HEK293 (cell line): Measurements from ENCODE around the gene AFG1L.
A peak's percentile ranks its signal among the peaks of the same experiment; 100 is the strongest.

ENCODE experiments used
- BCL11A ChIP-seq: fragments of 450-650 bp; formaldehyde crosslinking; IDR thresholded peaks from 2 replicates; pipeline ENCODE4 v1.5.1; 2016; ENCODE audit warnings: low read depth, missing biosample characterization, missing genetic modification characterization
- BCL11B ChIP-seq: fragments of 450-650 bp; formaldehyde crosslinking; IDR thresholded peaks from 2 replicates; pipeline ENCODE4 v1.5.1; 2016; ENCODE audit warnings: low read depth, missing biosample characterization, missing genetic modification characterization
- GLIS1 ChIP-seq: fragments of 450-650 bp; formaldehyde crosslinking; IDR thresholded peaks from 2 replicates; pipeline ENCODE4 v1.5.1; 2016; ENCODE audit warnings: missing biosample characterization, missing genetic modification characterization
- KLF9 ChIP-seq: fragments of 450-650 bp; formaldehyde crosslinking; IDR thresholded peaks from 2 replicates; pipeline ENCODE4 v1.5.1; 2016; ENCODE audit warnings: missing biosample characterization, missing genetic modification characterization, low read depth
- OSR2 ChIP-seq: fragments of 450-650 bp; formaldehyde crosslinking; IDR thresholded peaks from 2 replicates; pipeline ENCODE4 v1.5.1; 2016; ENCODE audit warnings: missing biosample characterization, missing genetic modification characterization
- YY1 ChIP-seq: fragments of 450-650 bp; formaldehyde crosslinking; IDR thresholded peaks from 2 replicates; pipeline ENCODE4 v1.5.1; 2018; ENCODE audit warnings: missing biosample characterization, missing genetic modification characterization
- ZBTB8A ChIP-seq: fragments of 450-650 bp; formaldehyde crosslinking; IDR thresholded peaks from 2 replicates; pipeline ENCODE4 v1.5.1; 2016; ENCODE audit warnings: missing biosample characterization, missing genetic modification characterization
- ZFP3 ChIP-seq: fragments of 450-650 bp; formaldehyde crosslinking; IDR thresholded peaks from 2 replicates; pipeline ENCODE4 v1.5.1; 2016; ENCODE audit warnings: low read depth, missing biosample characterization, missing genetic modification characterization
- ZFP41 ChIP-seq: fragments of 450-650 bp; formaldehyde crosslinking; IDR thresholded peaks from 2 replicates; pipeline ENCODE4 v1.5.1; 2016; ENCODE audit warnings: missing biosample characterization, missing genetic modification characterization, borderline replicate concordance
- ZFP69B ChIP-seq: fragments of 450-650 bp; formaldehyde crosslinking; IDR thresholded peaks from 2 replicates; pipeline ENCODE4 v1.5.1; 2016; ENCODE audit warnings: missing biosample characterization, missing genetic modification characterization
- ZNF10 ChIP-seq: fragments of 450-650 bp; formaldehyde crosslinking; IDR thresholded peaks from 2 replicates; pipeline ENCODE4 v1.5.1; 2017; ENCODE audit warnings: missing biosample characterization, missing genetic modification characterization
- ZNF114 ChIP-seq: fragments of 450-650 bp; formaldehyde crosslinking; IDR thresholded peaks from 2 replicates; pipeline ENCODE4 v1.5.0; 2017; ENCODE audit warnings: missing biosample characterization, missing genetic modification characterization
- ZNF132 ChIP-seq: fragments of 450-650 bp; formaldehyde crosslinking; IDR thresholded peaks from 2 replicates; pipeline ENCODE4 v1.5.1; 2017; ENCODE audit warnings: missing biosample characterization, missing genetic modification characterization, borderline replicate concordance
- ZNF19 ChIP-seq: fragments of 450-650 bp; formaldehyde crosslinking; IDR thresholded peaks from 2 replicates; pipeline ENCODE4; 2016; ENCODE audit warnings: missing biosample characterization, missing genetic modification characterization, low read depth
- ZNF239 ChIP-seq: fragments of 450-650 bp; formaldehyde crosslinking; IDR thresholded peaks from 2 replicates; pipeline ENCODE4 v1.5.1; 2016; ENCODE audit warnings: missing biosample characterization, missing genetic modification characterization
- ZNF266 ChIP-seq: fragments of 450-650 bp; formaldehyde crosslinking; IDR thresholded peaks from 2 replicates; pipeline ENCODE4 v1.5.1; 2016; ENCODE audit warnings: missing biosample characterization, missing genetic modification characterization, low read depth
- ZNF274 ChIP-seq, 2 experiments: fragments of 200-500 bp in 1 of 2; fragments of 450-650 bp in 1 of 2; sonication (Bioruptor generic) in 1 of 2; formaldehyde crosslinking in 1 of 2; IDR thresholded peaks; 2 replicates each; pipeline versions ENCODE4 v1.5.1 to v1.6.1; 2014 to 2016; ENCODE audit warnings: borderline replicate concordance in 1 of 2, inconsistent platforms in 1 of 2, low read length in 1 of 2, missing biosample characterization in 1 of 2, missing genetic modification characterization in 1 of 2
- ZNF335 ChIP-seq: fragments of 450-650 bp; formaldehyde crosslinking; conservative IDR thresholded peaks from 2 replicates; pipeline ENCODE4 v1.5.1; 2016; ENCODE audit warnings: missing biosample characterization, missing genetic modification characterization
- ZNF394 ChIP-seq: fragments of 450-650 bp; formaldehyde crosslinking; IDR thresholded peaks from 2 replicates; pipeline ENCODE4 v1.5.1; 2016; ENCODE audit warnings: missing biosample characterization, missing genetic modification characterization, mild to moderate bottlenecking, moderate library complexity, borderline replicate concordance
- ZNF404 ChIP-seq: fragments of 450-650 bp; formaldehyde crosslinking; IDR thresholded peaks from 2 replicates; pipeline ENCODE4 v1.5.1; 2017; ENCODE audit warnings: missing biosample characterization, missing genetic modification characterization
- ZNF510 ChIP-seq: fragments of 450-650 bp; formaldehyde crosslinking; IDR thresholded peaks from 2 replicates; pipeline ENCODE4 v1.5.1; 2018; ENCODE audit warnings: mild to moderate bottlenecking, missing genetic modification characterization, missing biosample characterization; ENCODE audit not compliant: insufficient replicate concordance
- ZNF571 ChIP-seq: fragments of 450-650 bp; formaldehyde crosslinking; IDR thresholded peaks from 2 replicates; pipeline ENCODE4 v1.5.0; 2017; ENCODE audit warnings: missing biosample characterization, missing genetic modification characterization
- ZNF585B ChIP-seq: fragments of 450-650 bp; formaldehyde crosslinking; IDR thresholded peaks from 2 replicates; pipeline ENCODE4 v1.5.1; 2016; ENCODE audit warnings: missing biosample characterization, missing genetic modification characterization
- ZNF654 ChIP-seq: fragments of 450-650 bp; formaldehyde crosslinking; IDR thresholded peaks from 2 replicates; pipeline ENCODE4 v1.5.1; 2016; ENCODE audit warnings: low read depth, missing biosample characterization, missing genetic modification characterization
- ZNF777 ChIP-seq: fragments of 450-650 bp; formaldehyde crosslinking; IDR thresholded peaks from 2 replicates; pipeline ENCODE4 v1.5.1; 2017; ENCODE audit warnings: missing biosample characterization, missing genetic modification characterization, borderline replicate concordance
- TF ChIP-seq, protein P1 (sequence below): fragments of 450-650 bp; formaldehyde crosslinking; IDR thresholded peaks from 2 replicates; pipeline ENCODE4 v1.5.1; 2017; ENCODE audit warnings: missing biosample characterization, missing genetic modification characterization
- TF ChIP-seq, protein P2 (sequence below): fragments of 450-650 bp; formaldehyde crosslinking; IDR thresholded peaks from 2 replicates; pipeline ENCODE4 v1.5.1; 2016; ENCODE audit warnings: missing biosample characterization, missing genetic modification characterization
- TF ChIP-seq, protein P3 (sequence below): fragments of 450-650 bp; formaldehyde crosslinking; IDR thresholded peaks from 2 replicates; pipeline ENCODE4 v1.5.1; 2016; ENCODE audit warnings: missing biosample characterization, missing genetic modification characterization
- TF ChIP-seq, protein P4 (sequence below): fragments of 450-650 bp; formaldehyde crosslinking; IDR thresholded peaks from 2 replicates; pipeline ENCODE4 v1.5.1; 2017; ENCODE audit warnings: missing biosample characterization, missing genetic modification characterization
- TF ChIP-seq, protein P5 (sequence below): fragments of 450-650 bp; formaldehyde crosslinking; IDR thresholded peaks from 2 replicates; pipeline ENCODE4 v1.5.1; 2016; ENCODE audit warnings: missing biosample characterization, missing genetic modification characterization
- TF ChIP-seq, protein P6 (sequence below): fragments of 450-650 bp; formaldehyde crosslinking; IDR thresholded peaks from 2 replicates; pipeline ENCODE4 v1.5.1; 2017; ENCODE audit warnings: missing biosample characterization, missing genetic modification characterization

AFG1L gene

DNA sequence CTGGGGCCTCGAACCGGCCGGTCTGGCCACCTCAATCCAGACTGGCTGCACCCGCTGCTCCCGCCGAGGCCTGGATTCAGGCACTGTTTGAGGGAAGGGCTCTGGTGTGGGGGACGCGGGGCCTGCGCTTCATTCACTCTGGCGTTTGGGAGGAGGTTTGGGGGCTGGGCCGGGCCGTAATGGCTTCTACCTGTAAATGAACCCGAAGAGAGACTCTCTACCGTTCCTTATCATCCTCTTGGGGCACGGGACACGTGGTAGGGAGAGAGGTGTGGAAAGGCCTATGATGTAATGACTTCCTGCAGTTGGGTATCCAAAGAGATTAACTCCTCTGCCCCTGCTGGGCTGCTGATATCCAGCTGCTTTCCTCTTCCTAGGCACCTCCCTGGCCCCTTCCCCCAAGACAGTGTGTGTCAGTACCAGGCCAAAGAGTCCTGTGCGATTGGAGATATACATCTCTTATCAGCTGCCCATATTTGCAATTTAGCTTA lies 267.7 kb downstream of the AFG1L start (continued):
- TF ChIP-seq, protein P1, sequence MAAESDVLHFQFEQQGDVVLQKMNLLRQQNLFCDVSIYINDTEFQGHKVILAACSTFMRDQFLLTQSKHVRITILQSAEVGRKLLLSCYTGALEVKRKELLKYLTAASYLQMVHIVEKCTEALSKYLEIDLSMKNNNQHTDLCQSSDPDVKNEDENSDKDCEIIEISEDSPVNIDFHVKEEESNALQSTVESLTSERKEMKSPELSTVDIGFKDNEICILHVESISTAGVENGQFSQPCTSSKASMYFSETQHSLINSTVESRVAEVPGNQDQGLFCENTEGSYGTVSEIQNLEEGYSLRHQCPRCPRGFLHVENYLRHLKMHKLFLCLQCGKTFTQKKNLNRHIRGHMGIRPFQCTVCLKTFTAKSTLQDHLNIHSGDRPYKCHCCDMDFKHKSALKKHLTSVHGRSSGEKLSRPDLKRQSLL (tag by site-specific recombination) = 0 out of 2 replicates have a peak, but pooled peaks have one; percentile 9
- TF ChIP-seq ZNF654 (tag by site-specific recombination) (no peak), ZNF274 (IDR thresholded peaks at IDR 0.05; ENCODE audit: low read length) (no peak), ZNF274 (tag by site-specific recombination; IDR thresholded peaks at IDR 0.05; ENCODE audit: borderline replicate concordance) (no peak), ZNF510 (no peak), ZNF10 (tag by site-specific recombination) (peak; percentile 74), ZNF132 (tag by site-specific recombination) (no peak), ZFP69B (peak; percentile 80), ZNF114 (no peak), ZNF777 (no peak), GLIS1 (tag by site-specific recombination) (peak; percentile 60), BCL11A (0 out of 2 replicates have a peak, but pooled peaks have one; percentile 25), YY1 (tag by site-specific recombination) (peak; percentile 45; the same call in 1 of the 2 replicates), ZFP41 (tag by site-specific recombination) (no peak), ZNF266 (no peak), ZNF335 (peak; percentile 86), ZNF239 (tag by site-specific recombination) (no peak), ZBTB8A (peak; percentile 95), ZNF585B (tag by site-specific recombination) (no peak), KLF9 (tag by site-specific recombination) (peak; percentile 54; the same call in 1 of the 2 replicates), ZNF404 (tag by site-specific recombination) (no peak), ZNF394 (tag by site-specific recombination) (peak; percentile 80), ZNF19 (tag by site-specific recombination) (no peak), ZFP3 (tag by site-specific recombination) (no peak), BCL11B (tag by site-specific recombination) (no peak; the same call in 1 of the 2 replicates), ZNF571 (tag by site-specific recombination) (no peak), OSR2 (peak; percentile 98)
- TF ChIP-seq, protein P2, sequence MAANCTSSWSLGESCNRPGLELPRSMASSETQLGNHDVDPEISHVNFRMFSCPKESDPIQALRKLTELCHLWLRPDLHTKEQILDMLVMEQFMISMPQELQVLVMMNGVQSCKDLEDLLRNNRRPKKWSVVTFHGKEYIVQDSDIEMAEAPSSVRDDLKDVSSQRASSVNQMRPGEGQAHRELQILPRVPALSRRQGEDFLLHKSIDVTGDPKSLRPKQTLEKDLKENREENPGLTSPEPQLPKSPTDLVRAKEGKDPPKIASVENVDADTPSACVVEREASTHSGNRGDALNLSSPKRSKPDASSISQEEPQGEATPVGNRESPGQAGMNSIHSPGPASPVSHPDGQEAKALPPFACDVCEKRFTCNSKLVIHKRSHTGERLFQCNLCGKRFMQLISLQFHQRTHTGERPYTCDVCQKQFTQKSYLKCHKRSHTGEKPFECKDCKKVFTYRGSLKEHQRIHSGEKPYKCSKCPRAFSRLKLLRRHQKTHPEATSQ = 0 out of 2 replicates have a peak, but pooled peaks have one; percentile 42
- TF ChIP-seq, protein P3, sequence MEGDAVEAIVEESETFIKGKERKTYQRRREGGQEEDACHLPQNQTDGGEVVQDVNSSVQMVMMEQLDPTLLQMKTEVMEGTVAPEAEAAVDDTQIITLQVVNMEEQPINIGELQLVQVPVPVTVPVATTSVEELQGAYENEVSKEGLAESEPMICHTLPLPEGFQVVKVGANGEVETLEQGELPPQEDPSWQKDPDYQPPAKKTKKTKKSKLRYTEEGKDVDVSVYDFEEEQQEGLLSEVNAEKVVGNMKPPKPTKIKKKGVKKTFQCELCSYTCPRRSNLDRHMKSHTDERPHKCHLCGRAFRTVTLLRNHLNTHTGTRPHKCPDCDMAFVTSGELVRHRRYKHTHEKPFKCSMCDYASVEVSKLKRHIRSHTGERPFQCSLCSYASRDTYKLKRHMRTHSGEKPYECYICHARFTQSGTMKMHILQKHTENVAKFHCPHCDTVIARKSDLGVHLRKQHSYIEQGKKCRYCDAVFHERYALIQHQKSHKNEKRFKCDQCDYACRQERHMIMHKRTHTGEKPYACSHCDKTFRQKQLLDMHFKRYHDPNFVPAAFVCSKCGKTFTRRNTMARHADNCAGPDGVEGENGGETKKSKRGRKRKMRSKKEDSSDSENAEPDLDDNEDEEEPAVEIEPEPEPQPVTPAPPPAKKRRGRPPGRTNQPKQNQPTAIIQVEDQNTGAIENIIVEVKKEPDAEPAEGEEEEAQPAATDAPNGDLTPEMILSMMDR (tag by site-specific recombination) = peak; percentile 29; the same call in 1 of the 2 replicates
- TF ChIP-seq, protein P4, sequence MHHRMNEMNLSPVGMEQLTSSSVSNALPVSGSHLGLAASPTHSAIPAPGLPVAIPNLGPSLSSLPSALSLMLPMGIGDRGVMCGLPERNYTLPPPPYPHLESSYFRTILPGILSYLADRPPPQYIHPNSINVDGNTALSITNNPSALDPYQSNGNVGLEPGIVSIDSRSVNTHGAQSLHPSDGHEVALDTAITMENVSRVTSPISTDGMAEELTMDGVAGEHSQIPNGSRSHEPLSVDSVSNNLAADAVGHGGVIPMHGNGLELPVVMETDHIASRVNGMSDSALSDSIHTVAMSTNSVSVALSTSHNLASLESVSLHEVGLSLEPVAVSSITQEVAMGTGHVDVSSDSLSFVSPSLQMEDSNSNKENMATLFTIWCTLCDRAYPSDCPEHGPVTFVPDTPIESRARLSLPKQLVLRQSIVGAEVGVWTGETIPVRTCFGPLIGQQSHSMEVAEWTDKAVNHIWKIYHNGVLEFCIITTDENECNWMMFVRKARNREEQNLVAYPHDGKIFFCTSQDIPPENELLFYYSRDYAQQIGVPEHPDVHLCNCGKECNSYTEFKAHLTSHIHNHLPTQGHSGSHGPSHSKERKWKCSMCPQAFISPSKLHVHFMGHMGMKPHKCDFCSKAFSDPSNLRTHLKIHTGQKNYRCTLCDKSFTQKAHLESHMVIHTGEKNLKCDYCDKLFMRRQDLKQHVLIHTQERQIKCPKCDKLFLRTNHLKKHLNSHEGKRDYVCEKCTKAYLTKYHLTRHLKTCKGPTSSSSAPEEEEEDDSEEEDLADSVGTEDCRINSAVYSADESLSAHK (tag by site-specific recombination) = peak; percentile 86
- TF ChIP-seq, protein P5, sequence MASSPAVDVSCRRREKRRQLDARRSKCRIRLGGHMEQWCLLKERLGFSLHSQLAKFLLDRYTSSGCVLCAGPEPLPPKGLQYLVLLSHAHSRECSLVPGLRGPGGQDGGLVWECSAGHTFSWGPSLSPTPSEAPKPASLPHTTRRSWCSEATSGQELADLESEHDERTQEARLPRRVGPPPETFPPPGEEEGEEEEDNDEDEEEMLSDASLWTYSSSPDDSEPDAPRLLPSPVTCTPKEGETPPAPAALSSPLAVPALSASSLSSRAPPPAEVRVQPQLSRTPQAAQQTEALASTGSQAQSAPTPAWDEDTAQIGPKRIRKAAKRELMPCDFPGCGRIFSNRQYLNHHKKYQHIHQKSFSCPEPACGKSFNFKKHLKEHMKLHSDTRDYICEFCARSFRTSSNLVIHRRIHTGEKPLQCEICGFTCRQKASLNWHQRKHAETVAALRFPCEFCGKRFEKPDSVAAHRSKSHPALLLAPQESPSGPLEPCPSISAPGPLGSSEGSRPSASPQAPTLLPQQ (tag by site-specific recombination) = peak; percentile 77
- TF ChIP-seq, protein P6, sequence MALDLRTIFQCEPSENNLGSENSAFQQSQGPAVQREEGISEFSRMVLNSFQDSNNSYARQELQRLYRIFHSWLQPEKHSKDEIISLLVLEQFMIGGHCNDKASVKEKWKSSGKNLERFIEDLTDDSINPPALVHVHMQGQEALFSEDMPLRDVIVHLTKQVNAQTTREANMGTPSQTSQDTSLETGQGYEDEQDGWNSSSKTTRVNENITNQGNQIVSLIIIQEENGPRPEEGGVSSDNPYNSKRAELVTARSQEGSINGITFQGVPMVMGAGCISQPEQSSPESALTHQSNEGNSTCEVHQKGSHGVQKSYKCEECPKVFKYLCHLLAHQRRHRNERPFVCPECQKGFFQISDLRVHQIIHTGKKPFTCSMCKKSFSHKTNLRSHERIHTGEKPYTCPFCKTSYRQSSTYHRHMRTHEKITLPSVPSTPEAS (tag by site-specific recombination) = peak; percentile 46; the same call in 1 of the 2 replicates
